NCI-H2081 (cell line): ENCODE measurements around the gene CCL16.
"Not testable (repeated sequence)": the region's sequence is repeated elsewhere in the genome, so short reads cannot be mapped to it uniquely, and the experiment has no call there.

Source experiments
- DNase-seq, 2 experiments: peaks; one replicate each; lab custom pipeline; 2025; lab: John Stamatoyannopoulos, UW

CCL16 gene, protein sequence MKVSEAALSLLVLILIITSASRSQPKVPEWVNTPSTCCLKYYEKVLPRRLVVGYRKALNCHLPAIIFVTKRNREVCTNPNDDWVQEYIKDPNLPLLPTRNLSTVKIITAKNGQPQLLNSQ

DNA sequence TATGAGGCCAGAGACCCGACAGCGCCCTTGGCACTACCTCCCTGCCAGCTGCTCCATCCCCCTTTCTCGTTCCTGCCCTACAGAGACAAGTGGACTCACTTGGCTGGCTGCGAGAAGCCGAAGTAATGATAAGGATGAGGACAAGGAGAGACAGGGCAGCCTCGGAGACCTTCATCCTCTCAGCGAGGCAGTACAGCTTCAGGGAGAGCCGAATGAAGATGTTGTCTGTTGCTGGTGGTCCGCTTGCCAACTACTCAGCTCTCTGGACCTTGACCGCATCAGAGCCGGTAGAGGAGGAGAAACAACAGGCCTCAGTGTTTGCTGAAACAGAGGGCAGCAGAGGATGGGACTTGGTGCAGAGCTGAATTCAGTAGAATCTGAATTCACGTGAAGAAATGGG is at the start of gene CCL16:
CCL16 (minus strand) TSS at position 252 of the 400 bp plus-strand sequence; CDS start at position 175, 77 bp downstream.
- DNase-seq, result no peak

DNA sequence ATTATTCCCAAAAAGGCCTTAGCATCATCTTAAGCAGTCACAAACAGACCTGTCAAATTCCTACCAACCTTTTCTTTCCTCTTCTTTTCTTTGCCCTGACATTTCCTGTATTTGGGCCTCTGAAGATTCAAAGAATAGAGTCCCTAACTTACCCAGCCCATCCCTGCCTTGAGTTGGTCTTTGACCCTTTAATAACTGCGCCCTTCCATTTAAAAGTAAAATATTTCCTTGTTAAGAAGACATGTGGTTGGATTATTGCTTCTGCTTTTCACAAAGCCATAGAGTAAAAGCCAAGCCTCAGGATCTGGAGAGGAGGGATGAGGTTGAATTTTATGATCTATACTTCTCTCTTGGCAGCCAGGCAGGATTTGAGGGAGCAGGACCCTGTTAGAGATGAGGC is 49.7 kb upstream of the CCL16 start:
- no peak for DNase-seq

DNA sequence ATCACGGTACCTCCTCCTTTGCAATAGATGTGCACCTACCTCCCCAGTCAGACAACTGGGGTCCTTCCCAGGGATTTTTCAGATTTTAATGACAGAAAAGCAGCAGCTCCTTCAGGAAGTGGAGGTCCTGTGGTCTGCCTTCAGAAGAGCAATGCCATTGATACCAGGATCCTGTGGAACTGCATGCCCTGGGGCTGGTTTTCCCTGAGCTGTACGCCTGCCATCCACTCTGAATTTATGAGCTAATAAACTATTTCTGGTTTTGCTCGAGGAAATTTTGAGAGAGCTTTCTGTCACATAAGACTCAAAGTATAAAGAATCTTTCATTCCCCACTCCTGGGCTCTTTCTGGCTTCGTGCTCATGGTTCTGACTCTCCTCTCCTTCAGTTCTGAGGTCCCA is 46.5 kb upstream of the CCL16 start:
- no peak for DNase-seq

DNA sequence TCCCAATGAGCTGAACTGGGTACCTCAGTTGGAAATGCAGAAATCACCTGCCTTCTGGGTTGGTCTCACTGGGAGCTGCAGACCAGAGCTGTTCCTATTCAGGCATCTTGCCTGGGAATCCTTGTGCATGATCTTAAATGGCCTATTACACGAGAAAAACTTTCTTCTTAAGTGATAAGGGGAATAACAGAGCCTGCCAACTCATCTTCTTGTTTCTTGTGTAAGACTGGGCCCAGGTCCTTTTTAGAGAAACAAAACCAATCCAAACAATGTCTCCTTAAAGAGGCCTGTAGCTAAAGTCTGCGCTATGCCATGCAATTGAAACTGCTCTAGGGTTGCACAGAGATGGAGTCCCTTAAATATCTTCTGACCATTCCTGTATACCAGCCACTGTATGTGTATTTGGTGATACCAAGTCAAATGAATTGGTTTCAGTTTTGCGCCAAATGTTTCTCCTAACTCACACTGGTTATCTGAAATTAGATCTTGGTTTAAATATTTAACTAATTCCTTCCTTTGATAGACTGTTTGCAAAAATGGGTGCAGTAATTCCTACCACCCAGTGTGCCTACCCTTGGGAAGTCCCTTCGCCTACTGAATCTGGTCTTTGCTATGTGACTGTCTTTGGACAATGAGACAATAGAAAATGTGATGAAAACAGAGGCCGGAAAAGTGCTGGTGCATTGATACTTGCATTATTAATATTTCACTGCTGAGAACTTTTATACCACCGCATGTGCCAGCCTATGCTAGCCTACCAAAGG is 43.0 kb upstream of the CCL16 start:
- no peak for DNase-seq

DNA sequence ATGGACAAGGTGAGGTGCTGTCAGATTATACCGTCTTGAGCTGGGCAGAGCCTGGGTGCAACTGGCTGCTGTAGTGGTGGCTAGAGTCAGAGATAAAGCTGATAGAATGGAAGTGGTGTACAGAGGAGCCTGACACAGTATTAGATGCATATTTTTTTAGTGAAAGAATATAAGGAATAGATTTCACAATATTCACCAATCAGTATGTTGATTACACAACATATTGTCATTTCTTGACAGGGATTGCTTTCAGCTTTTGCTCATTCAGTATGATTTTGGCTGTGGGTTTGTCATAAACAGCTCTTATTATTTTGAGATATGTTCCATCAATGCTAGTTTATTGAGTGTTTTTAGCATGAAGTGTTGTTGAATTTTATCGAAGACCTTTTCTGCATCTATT is 38.1 kb upstream of the CCL16 start:
- DNase-seq, result no peak

DNA sequence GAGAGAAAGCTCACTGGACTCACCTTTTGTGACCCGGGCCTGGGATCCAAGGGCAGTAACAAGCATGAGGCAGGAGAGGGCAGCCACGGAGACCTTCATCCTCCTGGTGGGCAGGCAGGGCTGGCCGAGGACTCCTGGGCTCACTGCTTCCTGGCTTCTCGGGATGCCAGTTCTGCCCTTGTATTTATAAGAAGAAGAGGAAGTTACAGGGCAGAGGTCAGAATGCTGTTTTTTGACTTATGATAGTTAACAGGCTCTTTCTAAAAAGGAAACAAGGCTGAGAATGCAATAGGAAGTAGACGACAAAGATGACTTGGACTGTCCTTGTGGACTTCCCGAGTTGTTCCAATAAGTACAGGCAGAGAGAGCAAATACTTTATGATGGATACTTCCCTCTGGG is 36.5 kb upstream of the CCL16 start, which contains the start of gene CCL23:
CCL23 (minus strand) TSS at position 174 of the 400 bp plus-strand sequence; CDS start at position 99, 75 bp downstream.
- DNase-seq, result no peak

DNA sequence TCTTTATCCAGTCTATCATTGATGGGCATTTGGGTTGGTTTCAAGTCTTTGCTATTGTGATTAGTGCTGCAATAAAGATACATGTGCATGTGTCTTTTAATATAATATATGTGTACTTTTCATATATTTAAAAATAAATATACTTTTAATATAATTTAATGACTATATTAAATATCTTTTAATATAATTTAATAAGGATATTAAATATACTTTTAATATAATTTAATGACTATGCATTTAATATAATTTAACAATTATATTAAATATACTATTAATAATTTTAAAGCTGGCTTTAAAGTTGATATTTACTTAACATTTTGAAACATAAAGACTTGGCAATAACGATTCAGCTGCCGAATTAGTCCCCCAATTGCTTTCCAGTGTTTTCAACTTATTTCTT is 35.3 kb upstream of the CCL16 start:
- DNase-seq, result no peak

DNA sequence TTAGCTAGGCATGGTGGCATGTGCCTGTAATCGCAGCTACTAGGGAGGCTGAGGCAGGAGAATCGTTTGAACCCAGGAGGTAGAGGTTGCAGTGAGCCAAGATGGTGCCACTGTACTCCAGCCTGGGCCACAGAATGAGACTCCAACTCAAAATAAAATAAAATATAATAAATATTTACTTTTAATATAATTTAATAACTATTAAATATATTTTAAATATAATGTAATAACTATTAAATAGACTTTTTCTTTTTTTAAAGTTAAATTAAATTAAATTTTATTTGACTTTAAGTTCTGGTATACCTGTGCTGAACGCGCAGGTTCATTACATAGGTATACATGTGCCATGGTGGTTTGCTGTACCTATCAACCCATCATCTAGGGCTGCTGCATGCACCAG is 34.6 kb upstream of the CCL16 start:
- DNase-seq, result not testable (repeated sequence)

DNA sequence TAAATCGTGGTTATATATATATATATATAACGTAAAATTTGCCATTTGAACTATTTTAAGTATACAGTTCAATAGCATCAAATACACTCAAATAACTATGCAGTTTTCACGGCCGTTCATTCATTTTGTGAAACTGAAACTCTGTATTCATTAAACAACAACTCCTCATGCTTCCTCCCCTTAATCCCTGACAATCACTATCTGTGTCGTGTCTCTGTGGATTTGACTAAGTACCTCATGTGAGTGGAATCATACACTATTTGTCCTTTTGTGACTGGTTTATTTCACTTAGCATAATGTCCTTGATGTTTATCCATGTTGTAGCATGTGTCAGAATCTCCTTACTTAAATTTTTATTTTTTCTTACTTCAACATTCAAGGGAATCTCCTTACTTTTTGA is 33.6 kb upstream of the CCL16 start:
- no peak for DNase-seq

DNA sequence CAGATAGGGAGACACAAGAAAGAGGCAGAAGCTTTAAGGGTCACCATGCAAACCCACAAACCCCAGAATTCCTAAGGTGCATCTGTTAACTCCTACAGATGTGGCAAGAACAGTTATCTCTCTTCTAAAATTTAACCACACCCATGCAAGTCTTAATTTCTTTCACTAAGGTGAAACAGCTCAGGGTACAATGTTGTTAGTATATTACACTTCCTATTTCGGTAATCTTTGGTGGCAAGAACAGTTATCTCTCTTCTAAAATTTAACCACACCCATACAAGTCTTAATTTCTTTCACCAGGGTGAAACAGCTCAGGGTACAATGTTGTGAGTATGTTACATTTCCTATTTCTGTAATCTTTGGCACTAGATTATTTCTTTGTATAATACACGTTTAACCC is 29.9 kb upstream of the CCL16 start:
- DNase-seq, result no peak

DNA sequence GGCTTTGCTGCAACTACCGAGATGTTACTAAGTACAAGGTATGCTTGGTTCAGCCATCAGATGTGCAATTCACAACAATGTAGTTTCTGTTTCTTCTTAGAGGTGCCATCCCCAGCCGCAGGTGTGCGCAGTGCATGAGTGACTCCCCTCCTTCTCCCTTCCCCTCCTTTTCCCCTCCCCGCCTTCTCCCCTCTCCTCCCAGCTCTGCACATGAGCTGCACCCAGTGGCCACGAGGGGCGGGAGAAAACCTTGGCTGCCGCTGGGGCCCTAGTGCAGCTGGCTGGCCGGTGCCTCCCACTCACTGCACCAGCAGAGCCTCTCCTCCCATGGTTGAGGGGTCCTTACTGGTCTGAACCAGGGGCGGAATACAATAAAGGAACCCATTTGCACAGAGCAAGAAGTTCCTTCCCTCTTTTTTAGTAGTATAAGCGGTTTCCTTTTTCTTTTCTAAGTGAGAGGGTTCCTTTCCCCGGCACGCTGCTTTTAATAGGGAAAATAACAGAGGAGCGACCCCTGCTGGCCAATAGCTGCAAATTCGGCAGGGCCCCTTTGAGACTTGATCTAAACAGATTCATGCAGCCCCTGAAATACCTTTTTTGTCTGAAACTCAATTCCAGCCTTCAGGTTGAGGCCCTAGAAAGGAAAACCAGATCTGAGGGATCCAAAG is 27.8 kb upstream of the CCL16 start:
- DNase-seq, result no peak

DNA sequence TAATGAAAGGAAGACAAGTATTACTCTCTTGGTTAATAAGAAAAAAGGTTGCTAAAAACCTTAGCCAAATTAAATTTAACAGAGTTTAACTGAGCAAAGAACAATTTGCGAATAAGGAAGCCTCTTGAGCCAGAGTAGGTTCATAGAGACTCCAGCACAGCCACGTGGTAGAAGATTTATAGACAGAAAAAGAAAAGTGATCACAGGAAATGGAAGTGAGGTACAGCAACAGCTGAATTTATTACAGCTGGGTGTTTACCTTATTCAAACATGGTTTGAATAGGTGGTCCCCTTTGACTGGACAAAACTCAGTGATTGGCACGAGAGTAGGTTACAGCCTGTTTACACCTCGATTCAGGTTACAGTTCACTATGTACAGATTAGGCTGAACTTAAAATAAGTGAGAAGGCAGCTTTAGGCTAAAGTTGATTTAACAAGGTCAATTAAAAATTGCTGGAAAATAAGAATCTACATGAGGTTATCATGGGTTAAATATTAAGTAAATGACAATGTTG is 23.4 kb upstream of the CCL16 start:
- no peak for DNase-seq

DNA sequence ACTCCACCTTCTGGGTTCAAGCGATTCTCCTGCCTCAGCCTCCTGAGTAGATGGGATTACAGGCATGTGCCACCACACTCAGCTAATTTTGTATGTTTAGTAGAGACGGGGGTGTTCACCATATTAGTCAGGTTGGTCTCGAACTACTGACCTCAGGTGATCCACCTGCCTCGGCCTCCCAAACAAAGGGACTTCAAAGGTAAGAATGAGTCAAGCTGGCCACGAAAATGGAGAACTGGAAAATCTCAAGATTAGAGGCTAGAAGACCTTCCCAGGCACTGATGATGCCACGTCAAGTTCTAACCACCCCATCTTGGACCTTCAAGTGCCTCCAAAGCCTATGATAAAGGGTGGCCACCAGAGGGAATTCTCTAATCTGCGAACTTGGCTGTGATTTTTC is 21.3 kb upstream of the CCL16 start:
- no peak for DNase-seq

DNA sequence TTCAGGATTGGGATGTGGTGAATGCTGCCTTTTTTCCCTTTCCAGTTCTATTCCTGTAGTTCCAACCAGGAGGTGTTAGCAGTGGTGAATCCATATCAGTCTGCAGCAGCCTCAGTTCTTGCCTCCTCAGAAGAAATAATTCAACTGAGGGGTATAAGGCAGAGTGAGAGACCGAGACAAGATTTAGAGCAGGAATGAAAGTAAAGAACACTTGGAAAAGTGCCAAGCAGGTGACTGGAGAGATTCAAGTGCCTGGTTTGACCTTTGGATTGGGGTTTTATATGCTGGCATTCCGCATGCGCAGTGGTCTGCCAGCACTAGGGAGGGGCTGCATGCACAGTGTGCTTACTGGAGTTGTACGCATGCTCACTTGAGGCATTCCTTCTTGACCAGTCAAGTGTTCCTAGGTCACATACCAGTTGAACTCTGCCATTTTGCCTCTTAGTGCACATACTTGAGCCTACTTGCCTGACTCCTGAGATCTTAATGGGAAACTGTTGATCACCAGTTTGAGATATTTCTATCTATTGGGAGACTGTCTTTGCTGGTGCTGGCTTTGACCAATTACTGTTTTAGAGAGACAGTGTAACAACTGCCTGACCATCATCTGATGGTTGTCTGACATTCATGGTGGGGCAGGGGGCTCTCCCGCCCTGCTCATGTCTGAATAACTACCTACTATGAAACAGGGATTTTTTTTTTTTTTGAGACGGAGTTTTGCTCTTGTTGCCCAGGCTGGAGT is 20.7 kb upstream of the CCL16 start:
- DNase-seq, result no peak

DNA sequence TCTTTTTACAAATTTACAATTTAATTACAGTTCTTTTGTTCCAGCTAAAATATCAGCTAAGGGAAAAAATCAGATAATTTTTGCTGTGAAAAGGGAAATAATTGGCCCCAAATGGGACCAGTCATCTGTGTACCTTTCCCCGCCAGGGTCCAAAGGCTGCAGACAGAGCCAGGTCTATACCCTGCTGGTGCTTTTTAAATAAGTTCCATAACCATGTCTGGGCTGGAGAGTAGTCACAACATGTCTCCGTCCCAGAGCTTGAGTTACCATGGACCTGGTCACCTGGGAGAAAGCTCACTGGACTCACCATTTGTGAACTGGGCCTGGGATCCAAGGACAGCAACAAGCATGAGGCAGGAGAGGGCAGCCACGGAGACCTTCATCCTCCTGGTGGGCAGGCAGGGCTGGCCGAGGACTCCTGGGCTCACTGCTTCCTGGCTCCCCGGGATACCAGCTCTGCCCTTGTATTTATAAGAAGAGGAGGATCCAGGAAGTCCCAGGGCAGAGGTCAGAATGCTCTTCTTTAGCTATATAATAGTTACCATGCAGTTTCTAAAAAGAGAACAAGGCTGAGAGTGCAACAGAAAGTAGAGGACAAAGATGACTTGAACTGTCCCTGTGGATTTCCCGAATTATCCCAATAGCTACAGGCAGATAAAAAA is 19.9 kb upstream of the CCL16 start, which contains the start of gene CCL15:
CCL15 (minus strand) TSS at position 444 of the 662 bp plus-strand sequence; CDS start at position 383, 61 bp downstream.
- no peak for DNase-seq

DNA sequence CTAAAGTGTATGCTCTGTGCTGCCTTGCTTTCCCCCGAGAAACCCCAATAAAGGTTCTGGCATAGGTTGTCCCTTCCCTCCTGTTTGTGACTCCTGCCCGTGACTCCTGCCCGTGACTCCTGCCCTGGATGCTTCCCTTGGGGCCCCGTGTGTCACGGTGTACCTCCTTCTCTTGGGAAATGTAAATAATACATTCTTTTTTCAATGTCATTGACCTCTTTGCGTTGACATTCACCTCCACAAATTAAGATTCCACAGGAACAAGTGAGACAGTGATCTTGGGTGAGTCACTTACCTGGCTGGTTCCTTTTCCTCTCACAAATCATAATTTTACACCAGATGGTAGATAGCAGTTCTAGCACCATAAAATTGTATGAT is 19.4 kb upstream of the CCL16 start:
- no peak for DNase-seq

DNA sequence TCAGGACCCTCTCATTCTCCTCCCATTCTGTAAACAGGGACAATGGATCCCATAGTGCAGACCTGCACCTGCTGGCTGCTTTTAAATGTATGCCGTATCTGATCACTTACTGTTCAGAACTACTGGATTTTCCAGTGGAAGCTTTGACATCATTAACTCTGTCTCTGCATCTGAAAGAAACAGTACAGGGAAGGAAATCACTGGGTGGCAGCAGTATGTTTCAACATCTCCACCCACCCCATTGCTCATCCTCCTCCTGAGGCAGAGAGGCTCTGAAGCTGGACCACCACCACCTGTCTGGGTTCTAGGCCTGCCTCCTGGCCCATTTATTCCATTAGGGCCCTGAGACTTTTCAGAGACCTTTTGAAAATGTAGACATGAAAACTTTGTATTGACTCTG is 17.5 kb upstream of the CCL16 start:
- no peak for DNase-seq

DNA sequence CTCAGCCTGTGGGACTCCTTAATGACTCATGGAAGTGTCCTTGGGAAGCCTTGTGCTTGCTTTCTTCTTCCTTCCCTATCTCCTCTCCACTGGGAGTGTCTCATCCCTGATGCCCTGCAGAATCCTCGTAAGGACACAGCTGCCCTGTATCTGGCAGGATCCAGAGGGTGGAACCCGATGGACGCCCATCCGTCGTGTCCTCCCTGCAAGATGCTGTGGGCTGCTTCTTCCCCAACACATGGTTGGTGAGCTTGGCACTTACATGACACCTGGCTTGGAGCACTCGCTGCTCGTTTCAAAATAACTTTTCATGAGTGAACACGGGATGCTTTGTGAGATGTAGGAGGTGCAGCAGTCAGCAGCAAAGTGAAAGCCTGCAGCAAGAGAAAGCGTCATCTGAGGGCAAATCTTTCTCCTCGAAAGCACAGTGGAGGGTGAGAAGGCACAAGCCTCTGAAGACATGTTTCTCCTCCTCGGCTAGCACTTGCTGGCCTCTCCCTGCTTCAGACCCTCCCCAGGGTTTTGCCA is 16.8 kb upstream of the CCL16 start:
- DNase-seq, result no peak

DNA sequence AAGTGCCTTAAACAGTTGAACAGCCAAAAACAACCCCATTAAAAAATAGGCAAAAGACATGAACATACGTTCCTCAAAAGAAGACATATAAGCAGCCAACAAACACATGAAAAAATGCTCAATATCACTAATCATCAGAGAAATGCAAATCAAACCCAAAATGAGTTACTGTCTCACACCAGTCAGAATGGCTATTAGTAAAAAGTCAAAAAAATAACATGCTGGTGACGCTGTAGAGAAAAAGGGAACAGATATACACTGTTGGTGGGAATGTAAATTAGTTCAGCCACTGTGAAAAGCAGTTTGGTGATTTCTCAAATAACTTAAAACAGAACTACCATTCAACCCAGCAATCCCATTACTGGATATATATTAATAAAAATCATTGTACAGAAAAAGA is 14.0 kb upstream of the CCL16 start:
- DNase-seq, result not testable (repeated sequence)

DNA sequence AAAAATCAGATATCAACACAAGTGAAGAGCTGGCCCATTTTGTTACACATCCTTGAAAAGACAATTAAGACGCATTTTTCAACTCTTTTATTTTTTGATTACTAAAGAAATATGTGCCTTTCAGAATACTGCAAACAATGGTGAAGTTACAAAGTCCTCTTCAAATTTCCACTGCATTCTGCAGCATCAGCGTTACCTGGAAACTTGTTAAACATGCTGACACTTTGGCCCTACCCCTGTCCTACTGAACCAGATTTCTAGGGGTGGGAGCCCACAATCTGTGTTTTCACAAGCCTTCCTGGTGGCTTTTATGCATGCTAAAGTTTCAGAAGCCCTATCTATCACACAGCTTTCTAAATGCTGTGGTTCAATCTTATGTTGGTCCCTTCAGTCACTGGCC is 9.8 kb upstream of the CCL16 start:
- no peak for DNase-seq

DNA sequence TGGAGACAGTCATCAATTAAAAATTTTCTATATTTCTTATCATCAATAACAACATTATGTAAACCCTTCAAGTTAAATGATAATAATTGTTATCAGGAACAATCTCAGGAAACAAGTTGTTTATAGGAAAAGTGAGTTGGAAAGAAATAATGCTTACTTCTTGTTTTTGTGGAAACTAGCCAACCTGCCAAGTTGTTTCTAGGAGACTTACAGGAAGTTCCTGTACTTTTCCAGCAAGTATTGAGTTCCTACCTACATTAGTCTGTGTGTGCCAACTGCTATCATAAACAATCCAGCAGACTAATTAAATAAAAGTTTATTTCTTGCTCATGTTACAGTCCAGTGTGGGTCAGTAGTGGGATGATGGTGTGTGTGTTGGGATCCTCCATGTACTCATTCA is 6.9 kb upstream of the CCL16 start:
- no peak for DNase-seq

DNA sequence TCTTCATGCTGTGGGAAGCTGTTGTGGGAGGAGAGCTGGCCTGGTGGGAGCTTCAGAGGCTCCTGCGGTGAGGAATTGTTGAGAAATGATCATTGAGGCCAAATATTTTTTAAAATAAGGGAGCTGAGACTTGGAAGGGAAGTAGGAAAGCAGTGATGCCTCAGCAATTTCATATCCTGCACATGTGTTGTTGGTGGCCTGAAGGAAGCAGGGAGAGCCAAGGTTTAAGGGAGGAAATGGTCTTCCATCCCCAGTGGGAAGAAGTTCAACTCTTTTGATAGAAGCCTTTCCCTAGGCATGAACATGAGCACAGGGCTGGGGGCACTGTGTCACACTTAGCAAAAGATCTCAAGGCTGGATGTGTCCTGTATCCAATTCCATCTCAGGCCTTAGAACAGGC is 5.3 kb upstream of the CCL16 start, which contains the start of gene CCL14:
CCL14 (minus strand) TSS at position 87 of the 400 bp plus-strand sequence; CDS start at position 7, 80 bp downstream.
- DNase-seq, result no peak
